ENCODE measurements around the gene ADAMTS7.
"Not testable (repeated sequence)": the region's sequence is repeated elsewhere in the genome, so short reads cannot be mapped to it uniquely, and the experiment has no call there.

Gene ADAMTS7

GRCh38 chr15:78840661-78841375, 29.6 kb upstream of the ADAMTS7 start:
- DNase-seq (ENCODE audit: low read depth): no peak
- TF ChIP-seq, protein P1, sequence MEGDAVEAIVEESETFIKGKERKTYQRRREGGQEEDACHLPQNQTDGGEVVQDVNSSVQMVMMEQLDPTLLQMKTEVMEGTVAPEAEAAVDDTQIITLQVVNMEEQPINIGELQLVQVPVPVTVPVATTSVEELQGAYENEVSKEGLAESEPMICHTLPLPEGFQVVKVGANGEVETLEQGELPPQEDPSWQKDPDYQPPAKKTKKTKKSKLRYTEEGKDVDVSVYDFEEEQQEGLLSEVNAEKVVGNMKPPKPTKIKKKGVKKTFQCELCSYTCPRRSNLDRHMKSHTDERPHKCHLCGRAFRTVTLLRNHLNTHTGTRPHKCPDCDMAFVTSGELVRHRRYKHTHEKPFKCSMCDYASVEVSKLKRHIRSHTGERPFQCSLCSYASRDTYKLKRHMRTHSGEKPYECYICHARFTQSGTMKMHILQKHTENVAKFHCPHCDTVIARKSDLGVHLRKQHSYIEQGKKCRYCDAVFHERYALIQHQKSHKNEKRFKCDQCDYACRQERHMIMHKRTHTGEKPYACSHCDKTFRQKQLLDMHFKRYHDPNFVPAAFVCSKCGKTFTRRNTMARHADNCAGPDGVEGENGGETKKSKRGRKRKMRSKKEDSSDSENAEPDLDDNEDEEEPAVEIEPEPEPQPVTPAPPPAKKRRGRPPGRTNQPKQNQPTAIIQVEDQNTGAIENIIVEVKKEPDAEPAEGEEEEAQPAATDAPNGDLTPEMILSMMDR (IDR thresholded peaks at IDR 0.05; ENCODE audit: control insufficient read depth, insufficient read depth, low read depth, low read length, missing control alignments): no peak
- H3K4me3 ChIP-seq (ENCODE audit: control insufficient read depth, low read depth, low read length): no peak overlapping the region

DNA sequence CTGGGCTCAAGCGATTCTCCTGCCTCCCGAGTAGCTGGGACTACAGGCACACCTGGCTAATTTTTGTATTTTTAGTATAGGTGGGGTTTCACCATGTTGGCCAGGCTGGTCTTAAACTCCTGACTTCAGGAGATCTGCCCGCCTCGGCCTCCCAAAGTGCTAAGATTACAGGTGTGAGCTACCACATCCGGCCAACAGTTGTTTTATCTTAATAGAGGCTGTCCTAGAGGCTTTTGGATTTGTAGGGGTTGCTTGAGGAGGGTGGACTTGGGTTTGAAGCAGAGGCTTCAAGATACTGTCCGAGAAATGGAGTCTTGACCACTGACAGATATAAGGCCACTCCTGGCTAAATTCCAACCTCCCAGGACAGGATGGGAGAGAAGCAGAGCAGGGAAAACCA, 27.9 kb upstream of the ADAMTS7 start:
- not testable (repeated sequence) for DNase-seq (ENCODE audit: low read depth); H3K4me3 ChIP-seq (ENCODE audit: control insufficient read depth, low read depth, low read length)

GRCh38 chr15:78838489-78838888, 27.2 kb upstream of the ADAMTS7 start:
- no peak for DNase-seq (ENCODE audit: low read depth)
- no peak overlapping the region for H3K4me3 ChIP-seq (ENCODE audit: control insufficient read depth, low read depth, low read length)
- TF ChIP-seq, protein P1 (IDR thresholded peaks at IDR 0.05; ENCODE audit: control insufficient read depth, insufficient read depth, low read depth, low read length, missing control alignments): no peak

GRCh38 chr15:78837543-78837942, 26.3 kb upstream of the ADAMTS7 start:
- no peak for DNase-seq (ENCODE audit: low read depth)
- TF ChIP-seq, protein P1 (IDR thresholded peaks at IDR 0.05; ENCODE audit: control insufficient read depth, insufficient read depth, low read depth, low read length, missing control alignments): no peak
- H3K4me3 ChIP-seq (ENCODE audit: control insufficient read depth, low read depth, low read length): no peak overlapping the region

DNA sequence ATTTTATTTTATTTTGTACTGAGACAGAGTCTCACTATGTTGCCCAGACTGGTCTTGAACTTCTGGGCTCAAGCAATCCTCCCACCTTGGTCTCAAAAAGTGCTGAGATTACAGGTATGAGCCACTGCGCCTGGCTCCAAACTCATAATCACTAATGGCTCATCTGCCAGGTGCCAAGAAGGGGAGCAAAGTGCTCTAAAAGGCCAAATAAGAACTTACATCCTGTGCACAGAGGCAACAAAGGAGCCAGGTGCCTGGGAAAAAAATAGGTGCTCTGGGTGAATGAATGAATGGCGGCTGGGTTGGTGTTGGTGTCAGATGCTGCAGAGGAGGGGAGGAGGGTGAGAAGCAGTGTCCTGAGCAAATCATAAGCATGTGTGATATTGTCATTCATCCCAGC, 25.9 kb upstream of the ADAMTS7 start:
- TF ChIP-seq, protein P1 (IDR thresholded peaks at IDR 0.05; ENCODE audit: control insufficient read depth, insufficient read depth, low read depth, low read length, missing control alignments): no peak
- H3K4me3 ChIP-seq (ENCODE audit: control insufficient read depth, low read depth, low read length): no peak overlapping the region
- DNase-seq (ENCODE audit: low read depth): no peak

DNA sequence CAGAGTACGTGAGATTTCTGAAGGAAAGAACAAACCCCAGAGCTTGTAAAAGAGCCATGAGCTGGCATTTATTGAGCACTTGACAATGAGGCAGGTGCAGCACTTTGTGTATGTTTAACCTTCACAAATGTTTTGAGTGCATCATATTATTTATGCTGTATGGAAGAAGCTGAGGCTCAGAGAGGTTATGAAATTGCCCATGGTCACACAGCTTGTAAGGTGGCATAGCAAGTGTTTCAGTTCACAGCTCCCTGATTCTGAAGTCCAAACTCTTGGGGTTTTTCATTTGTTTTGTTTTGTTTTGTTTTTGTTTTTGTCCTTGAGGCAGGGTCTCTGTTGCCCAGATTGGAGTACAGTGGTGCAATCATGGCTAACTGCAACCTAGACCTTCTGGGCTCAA, 25.1 kb upstream of the ADAMTS7 start:
- DNase-seq (ENCODE audit: low read depth): no peak
- TF ChIP-seq, protein P1 (IDR thresholded peaks at IDR 0.05; ENCODE audit: control insufficient read depth, insufficient read depth, low read depth, low read length, missing control alignments): no peak
- H3K4me3 ChIP-seq (ENCODE audit: control insufficient read depth, low read depth, low read length): no peak overlapping the region

DNA sequence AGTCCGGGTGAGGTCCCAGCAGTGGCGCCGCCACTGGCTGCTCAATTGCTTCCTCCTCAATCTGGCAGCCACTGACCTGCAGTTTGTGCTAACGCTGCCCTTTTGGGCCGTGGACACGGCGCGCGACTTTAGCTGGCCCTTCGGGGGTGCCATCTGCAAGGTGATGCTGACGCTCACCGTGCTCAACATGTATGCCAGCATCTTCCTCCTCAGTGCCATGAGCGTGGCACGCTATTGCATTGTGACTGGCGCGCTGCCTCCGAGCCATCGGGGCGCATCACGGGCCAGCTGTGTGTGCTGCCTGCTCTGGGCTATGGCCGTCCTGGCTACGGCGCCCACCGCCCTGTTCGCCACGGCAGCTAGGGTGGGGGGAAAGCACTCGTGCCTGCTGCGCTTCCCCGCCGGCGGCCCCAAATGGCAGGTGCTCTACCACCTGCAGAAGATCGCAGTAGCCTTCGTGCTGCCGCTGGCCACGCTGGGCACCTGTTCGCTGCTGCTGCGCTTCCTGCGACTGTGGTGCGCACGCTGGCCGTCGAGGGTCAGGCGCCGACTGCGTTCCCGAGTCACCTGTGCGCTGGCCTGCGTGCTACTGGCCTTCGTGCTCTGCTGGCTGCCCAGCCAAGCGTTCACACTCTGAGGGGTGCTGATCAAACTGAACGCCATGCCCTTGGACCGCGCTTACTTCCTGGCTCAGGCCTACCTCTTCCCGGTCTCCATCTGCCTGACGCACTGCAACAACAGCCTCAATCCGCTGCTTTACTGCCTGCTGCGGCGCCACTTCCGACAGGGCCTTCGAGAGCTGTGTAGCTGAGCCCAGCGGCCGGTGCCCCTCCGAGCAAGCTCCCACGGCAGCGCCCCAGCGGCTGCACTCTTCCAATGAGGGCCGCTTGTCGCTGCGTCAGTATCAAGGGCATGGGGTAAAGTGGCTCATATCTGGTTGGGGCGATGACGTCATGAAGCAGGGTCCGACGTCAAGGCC, 20.3 kb upstream of the ADAMTS7 start:
- H3K4me3 ChIP-seq (ENCODE audit: control insufficient read depth, low read depth, low read length): no peak overlapping the region
- DNase-seq (ENCODE audit: low read depth): no peak
- TF ChIP-seq, protein P1 (IDR thresholded peaks at IDR 0.05; ENCODE audit: control insufficient read depth, insufficient read depth, low read depth, low read length, missing control alignments): no peak

Measured in AG09309 (cell line).